Esophagus muscularis mucosa (tissue), 3 donors: ENCODE measurements around the gene ATE1.

Experiments used
- POLR2A ChIP-seq: fragments of 450-650 bp; IDR thresholded peaks from one replicate; pipeline ENCODE4 v1.6.1; 2017; ENCODE audit warnings: antibody characterized with exemption, moderate library complexity, mild to moderate bottlenecking, low read depth
- TF ChIP-seq, protein P1 (sequence below), 3 experiments: fragments of 200-600 bp in 2 of 3; fragments of 450-650 bp in 1 of 3; sonication (generic) in 2 of 3; IDR thresholded peaks; one replicate each; pipeline ENCODE4 v1.5.1; 2017 to 2019; ENCODE audit warnings: antibody characterized with exemption in 3 of 3, mild to moderate bottlenecking in 2 of 3, moderate library complexity in 1 of 3

DNA sequence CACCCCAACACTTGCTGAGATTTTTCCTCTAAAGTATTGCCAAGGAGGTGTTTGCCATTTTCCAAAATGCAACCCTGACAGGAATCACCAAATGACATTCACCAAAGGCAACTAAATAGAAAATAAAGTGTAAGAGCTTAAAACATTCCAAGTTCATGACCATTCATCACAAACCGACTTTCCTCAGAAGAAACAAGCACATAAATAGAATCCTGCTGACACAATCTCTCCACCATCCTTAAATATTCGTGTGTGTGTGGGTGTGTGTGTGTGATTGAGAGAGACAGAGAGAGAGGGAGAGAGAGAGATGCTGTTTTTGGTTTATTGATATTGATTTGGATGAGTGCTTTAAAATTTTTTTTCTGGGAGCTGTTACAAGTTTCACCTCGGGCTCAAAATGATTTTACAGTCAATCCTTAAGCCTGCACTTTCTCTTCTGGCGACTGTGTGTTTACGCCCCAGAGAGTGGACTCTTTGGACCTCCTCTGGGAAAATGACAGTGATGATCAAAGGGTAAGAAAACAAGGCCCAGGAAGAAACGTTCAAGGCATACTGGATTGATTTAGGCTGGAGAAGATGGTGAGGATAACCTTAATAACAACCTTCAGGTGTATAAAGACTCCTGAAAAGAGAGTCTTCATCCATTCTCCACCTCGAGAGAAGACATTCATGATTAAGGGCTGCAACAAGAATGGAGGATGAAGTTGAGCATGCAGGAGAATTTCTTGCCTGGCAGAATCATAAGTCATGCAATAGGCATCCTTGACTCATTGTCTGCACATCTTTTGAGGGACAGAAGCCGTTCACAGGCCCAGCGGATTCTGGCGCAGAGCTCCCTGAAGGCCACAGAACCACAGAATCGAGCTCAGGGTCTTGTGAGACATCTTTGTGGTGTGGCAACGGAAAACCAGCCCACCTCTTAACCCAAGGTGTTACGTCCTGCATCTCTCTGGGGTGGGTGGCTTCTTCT lies 225.2 kb downstream of the ATE1 start:
- TF ChIP-seq, protein P1, sequence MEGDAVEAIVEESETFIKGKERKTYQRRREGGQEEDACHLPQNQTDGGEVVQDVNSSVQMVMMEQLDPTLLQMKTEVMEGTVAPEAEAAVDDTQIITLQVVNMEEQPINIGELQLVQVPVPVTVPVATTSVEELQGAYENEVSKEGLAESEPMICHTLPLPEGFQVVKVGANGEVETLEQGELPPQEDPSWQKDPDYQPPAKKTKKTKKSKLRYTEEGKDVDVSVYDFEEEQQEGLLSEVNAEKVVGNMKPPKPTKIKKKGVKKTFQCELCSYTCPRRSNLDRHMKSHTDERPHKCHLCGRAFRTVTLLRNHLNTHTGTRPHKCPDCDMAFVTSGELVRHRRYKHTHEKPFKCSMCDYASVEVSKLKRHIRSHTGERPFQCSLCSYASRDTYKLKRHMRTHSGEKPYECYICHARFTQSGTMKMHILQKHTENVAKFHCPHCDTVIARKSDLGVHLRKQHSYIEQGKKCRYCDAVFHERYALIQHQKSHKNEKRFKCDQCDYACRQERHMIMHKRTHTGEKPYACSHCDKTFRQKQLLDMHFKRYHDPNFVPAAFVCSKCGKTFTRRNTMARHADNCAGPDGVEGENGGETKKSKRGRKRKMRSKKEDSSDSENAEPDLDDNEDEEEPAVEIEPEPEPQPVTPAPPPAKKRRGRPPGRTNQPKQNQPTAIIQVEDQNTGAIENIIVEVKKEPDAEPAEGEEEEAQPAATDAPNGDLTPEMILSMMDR (IDR thresholded peaks at IDR 0.05): no peak
- TF ChIP-seq POLR2A: no peak
